ENCODE measurements around the gene NAV3.

NAV3 gene

DNA sequence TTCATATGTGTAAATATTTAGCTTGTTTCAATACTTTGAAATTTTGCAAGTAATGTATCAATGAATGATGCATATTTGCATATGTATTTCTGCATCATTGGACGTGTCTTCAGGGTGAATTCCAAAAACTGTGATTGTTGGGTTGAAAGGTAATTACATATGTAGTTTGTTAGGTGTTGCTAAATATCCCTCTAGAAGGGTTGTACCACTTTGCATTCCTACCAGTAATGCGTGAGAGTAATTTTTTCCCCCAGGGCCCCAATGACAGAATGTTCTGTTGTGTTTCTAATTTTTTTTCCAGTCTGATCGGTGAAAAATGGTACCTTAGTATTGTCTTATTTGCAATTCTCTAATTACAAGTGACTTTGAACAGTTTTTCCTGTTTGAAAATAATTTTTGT lies 408.9 kb downstream of the NAV3 start:
- Histone ChIP-seq H3K4me2 (ENCODE audit: low read length) (no peak overlapping the region), H3K9me3 (ENCODE audit: control insufficient read depth, insufficient read depth, low read length) (no peaks in the 10 kb centered on the region), H3K9me2 (replicated peaks; ENCODE audit: control insufficient read depth, low read length) (no peaks in the 10 kb centered on the region), H3F3A (ENCODE audit: control insufficient read depth, insufficient read depth) (no peaks in the 10 kb centered on the region), H4K20me1 (ENCODE audit: control insufficient read depth, insufficient read depth, low read depth, low read length) (no peaks in the 10 kb centered on the region), H3K4me3 (ENCODE audit: low read length) (no peak overlapping the region), H3K36me3 (ENCODE audit: control insufficient read depth, low read length) (no peaks in the 10 kb centered on the region), H3K79me2 (ENCODE audit: control insufficient read depth, low read length) (no peaks in the 10 kb centered on the region), H3K27me3 (ENCODE audit: control insufficient read depth, low read length) (no peaks in the 10 kb centered on the region), H3K27ac (ENCODE audit: low read depth, low read length) (no peak overlapping the region), H3K4me1 (ENCODE audit: control insufficient read depth, low read length) (no peaks in the 10 kb centered on the region)
- TF ChIP-seq, protein P1, sequence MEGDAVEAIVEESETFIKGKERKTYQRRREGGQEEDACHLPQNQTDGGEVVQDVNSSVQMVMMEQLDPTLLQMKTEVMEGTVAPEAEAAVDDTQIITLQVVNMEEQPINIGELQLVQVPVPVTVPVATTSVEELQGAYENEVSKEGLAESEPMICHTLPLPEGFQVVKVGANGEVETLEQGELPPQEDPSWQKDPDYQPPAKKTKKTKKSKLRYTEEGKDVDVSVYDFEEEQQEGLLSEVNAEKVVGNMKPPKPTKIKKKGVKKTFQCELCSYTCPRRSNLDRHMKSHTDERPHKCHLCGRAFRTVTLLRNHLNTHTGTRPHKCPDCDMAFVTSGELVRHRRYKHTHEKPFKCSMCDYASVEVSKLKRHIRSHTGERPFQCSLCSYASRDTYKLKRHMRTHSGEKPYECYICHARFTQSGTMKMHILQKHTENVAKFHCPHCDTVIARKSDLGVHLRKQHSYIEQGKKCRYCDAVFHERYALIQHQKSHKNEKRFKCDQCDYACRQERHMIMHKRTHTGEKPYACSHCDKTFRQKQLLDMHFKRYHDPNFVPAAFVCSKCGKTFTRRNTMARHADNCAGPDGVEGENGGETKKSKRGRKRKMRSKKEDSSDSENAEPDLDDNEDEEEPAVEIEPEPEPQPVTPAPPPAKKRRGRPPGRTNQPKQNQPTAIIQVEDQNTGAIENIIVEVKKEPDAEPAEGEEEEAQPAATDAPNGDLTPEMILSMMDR (IDR thresholded peaks at IDR 0.05; ENCODE audit: low read depth, low read length, poor library complexity, severe bottlenecking), result no peak
- no peak for TF ChIP-seq EZH2phosphoT487 (IDR thresholded peaks at IDR 0.05; ENCODE audit: borderline replicate concordance, low read length)

DNA sequence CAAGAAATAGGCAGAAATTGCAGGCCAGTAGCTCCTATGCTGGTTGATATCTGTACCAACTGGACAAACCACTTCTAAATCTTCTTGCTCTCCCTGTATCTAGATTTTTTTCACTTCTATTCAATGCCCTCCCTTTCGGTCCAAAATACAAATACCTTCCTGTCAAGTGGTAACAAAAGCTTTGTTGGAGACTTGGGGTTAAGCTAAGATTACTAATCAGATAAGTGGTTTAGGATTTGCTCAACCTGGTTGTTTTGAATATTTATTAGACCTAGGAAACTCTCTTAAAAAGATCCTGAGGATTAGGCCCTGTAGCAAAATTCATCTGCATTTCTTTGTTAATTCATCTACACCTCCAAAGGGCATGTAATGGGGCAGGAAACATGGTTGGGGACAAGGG lies 410.1 kb downstream of the NAV3 start:
- H3K27ac ChIP-seq (ENCODE audit: low read depth, low read length), result no peak overlapping the region
- H3K9me3 ChIP-seq (ENCODE audit: control insufficient read depth, insufficient read depth, low read length), result no peaks in the 10 kb centered on the region
- no peaks in the 10 kb centered on the region for H4K20me1 ChIP-seq (ENCODE audit: control insufficient read depth, insufficient read depth, low read depth, low read length)
- no peaks in the 10 kb centered on the region for H3K4me1 ChIP-seq (ENCODE audit: control insufficient read depth, low read length)
- no peaks in the 10 kb centered on the region for H3F3A ChIP-seq (ENCODE audit: control insufficient read depth, insufficient read depth)
- no peaks in the 10 kb centered on the region for H3K36me3 ChIP-seq (ENCODE audit: control insufficient read depth, low read length)
- no peaks in the 10 kb centered on the region for H3K9me2 ChIP-seq (replicated peaks; ENCODE audit: control insufficient read depth, low read length)
- TF ChIP-seq, protein P1 (IDR thresholded peaks at IDR 0.05; ENCODE audit: low read depth, low read length, poor library complexity, severe bottlenecking), result no peak
- no peak for TF ChIP-seq EZH2phosphoT487 (IDR thresholded peaks at IDR 0.05; ENCODE audit: borderline replicate concordance, low read length)
- no peaks in the 10 kb centered on the region for H3K79me2 ChIP-seq (ENCODE audit: control insufficient read depth, low read length)
- no peak overlapping the region for H3K4me3 ChIP-seq (ENCODE audit: low read length)
- no peaks in the 10 kb centered on the region for H3K27me3 ChIP-seq (ENCODE audit: control insufficient read depth, low read length)
- H3K4me2 ChIP-seq (ENCODE audit: low read length), result no peak overlapping the region

DNA sequence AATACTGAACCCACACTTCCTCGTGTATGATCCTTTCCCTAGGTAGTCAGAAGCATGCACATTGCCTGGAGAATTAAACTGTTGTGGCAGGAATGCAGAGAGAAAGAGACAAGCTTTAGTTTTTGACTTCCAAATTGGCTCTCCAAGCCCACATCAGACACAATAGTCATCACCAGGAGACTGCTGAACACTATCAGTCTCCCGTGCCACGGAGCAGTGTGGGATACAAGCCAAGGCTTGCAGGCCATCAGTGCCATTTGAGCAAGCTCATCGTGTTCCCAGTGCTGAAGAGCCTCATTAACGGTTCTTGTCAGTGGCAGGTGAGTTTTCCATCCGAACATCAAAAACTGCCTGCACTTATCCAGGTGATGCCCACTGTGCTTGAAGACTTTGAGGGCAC lies 410.8 kb downstream of the NAV3 start:
- Histone ChIP-seq H3K27ac (ENCODE audit: low read depth, low read length) (no peak overlapping the region), H3K9me2 (replicated peaks; ENCODE audit: control insufficient read depth, low read length) (no peaks in the 10 kb centered on the region), H4K20me1 (ENCODE audit: control insufficient read depth, insufficient read depth, low read depth, low read length) (no peaks in the 10 kb centered on the region), H3K4me1 (ENCODE audit: control insufficient read depth, low read length) (no peaks in the 10 kb centered on the region), H3F3A (ENCODE audit: control insufficient read depth, insufficient read depth) (no peaks in the 10 kb centered on the region), H3K36me3 (ENCODE audit: control insufficient read depth, low read length) (no peaks in the 10 kb centered on the region), H3K79me2 (ENCODE audit: control insufficient read depth, low read length) (no peaks in the 10 kb centered on the region), H3K4me3 (ENCODE audit: low read length) (no peak overlapping the region), H3K27me3 (ENCODE audit: control insufficient read depth, low read length) (no peaks in the 10 kb centered on the region), H3K9me3 (ENCODE audit: control insufficient read depth, insufficient read depth, low read length) (no peaks in the 10 kb centered on the region), H3K4me2 (ENCODE audit: low read length) (no peak overlapping the region)
- no peak for TF ChIP-seq EZH2phosphoT487 (IDR thresholded peaks at IDR 0.05; ENCODE audit: borderline replicate concordance, low read length)
- TF ChIP-seq, protein P1 (IDR thresholded peaks at IDR 0.05; ENCODE audit: low read depth, low read length, poor library complexity, severe bottlenecking), result no peak
